ENCODE data around the gene PPM1E. TPM values are rescaled to one million over a fixed set of nuclear protein-coding genes. Genes with fewer than 3 reads are reported as not detected.
"Not testable (repeated sequence)": the region's sequence is repeated elsewhere in the genome, so short reads cannot be mapped to it uniquely, and the experiment has no call there.

Gene PPM1E
- total and polyA plus RNA-seq, 2 experiments from 2014 or later = 0.27 TPM; not detected in 1

- Histone ChIP-seq H3K4me1 (ENCODE audit: low read depth) (peaks cover 8% of the 10 kb centered on the region), H3K27me3 (peaks cover 22% of the 10 kb centered on the region), H3K36me3 (no peaks in the 10 kb centered on the region), H3K27ac (no peak overlapping the region), H3K9me3 (ENCODE audit: low read depth) (no peaks in the 10 kb centered on the region), H3K4me3 (no peak overlapping the region)
- no peak for DNase-seq (ENCODE audit: low read depth in 1 of 2, low spot score in 1 of 2)
- TF ChIP-seq CTCF (IDR thresholded peaks at IDR 0.05; ENCODE audit: low read depth, low read length) = no peak
Observed at GRCh38 chr17:58759522-58759921, 3.9 kb downstream of the PPM1E start.

- DNase-seq (ENCODE audit: low read depth in 1 of 2, low spot score in 1 of 2) = no peak
- Histone ChIP-seq H3K36me3 (no peaks in the 10 kb centered on the region), H3K27me3 (peaks cover 22% of the 10 kb centered on the region), H3K4me1 (ENCODE audit: low read depth) (peaks cover 8% of the 10 kb centered on the region), H3K27ac (no peak overlapping the region), H3K4me3 (no peak overlapping the region), H3K9me3 (ENCODE audit: low read depth) (no peaks in the 10 kb centered on the region)
- TF ChIP-seq CTCF (IDR thresholded peaks at IDR 0.05; ENCODE audit: low read depth, low read length) = no peak
Observed at GRCh38 chr17:58760248-58760647, 4.6 kb downstream of the PPM1E start.

- no peak for DNase-seq (ENCODE audit: low read depth in 1 of 2, low spot score in 1 of 2)
- Histone ChIP-seq H3K27me3 (peaks cover 3% of the 10 kb centered on the region), H3K27ac (no peak overlapping the region), H3K4me1 (ENCODE audit: low read depth) (no peaks in the 10 kb centered on the region), H3K9me3 (ENCODE audit: low read depth) (no peaks in the 10 kb centered on the region), H3K36me3 (no peaks in the 10 kb centered on the region), H3K4me3 (no peak overlapping the region)
- TF ChIP-seq CTCF (IDR thresholded peaks at IDR 0.05; ENCODE audit: low read depth, low read length) = no peak
Observed at GRCh38 chr17:58763263-58763662, 7.6 kb downstream of the PPM1E start.

GRCh38 chr17:58764373-58764772, 8.7 kb downstream of the PPM1E start:
- H3K27me3 ChIP-seq = peaks cover 3% of the 10 kb centered on the region
- H3K4me1 ChIP-seq (ENCODE audit: low read depth) = no peaks in the 10 kb centered on the region
- H3K9me3 ChIP-seq (ENCODE audit: low read depth) = no peaks in the 10 kb centered on the region
- TF ChIP-seq CTCF (IDR thresholded peaks at IDR 0.05; ENCODE audit: low read depth, low read length) = no peak
- DNase-seq (ENCODE audit: low read depth in 1 of 2, low spot score in 1 of 2) = no peak
- H3K36me3 ChIP-seq = no peaks in the 10 kb centered on the region
- no peak overlapping the region for H3K27ac ChIP-seq
- H3K4me3 ChIP-seq = no peak overlapping the region

GRCh38 chr17:58778482-58778881, 22.8 kb downstream of the PPM1E start:
- not testable (repeated sequence) for DNase-seq (ENCODE audit: low read depth in 1 of 2, low spot score in 1 of 2); H3K4me1 ChIP-seq (ENCODE audit: low read depth); H3K4me3 ChIP-seq; H3K27ac ChIP-seq; H3K9me3 ChIP-seq (ENCODE audit: low read depth); H3K27me3 ChIP-seq; H3K36me3 ChIP-seq

- H3K4me3 ChIP-seq = no peak overlapping the region
- H3K27ac ChIP-seq = no peak overlapping the region
- no peak for DNase-seq (ENCODE audit: low read depth in 1 of 2, low spot score in 1 of 2)
- TF ChIP-seq CTCF (IDR thresholded peaks at IDR 0.05; ENCODE audit: low read depth, low read length) = no peak
- H3K36me3 ChIP-seq = no peaks in the 10 kb centered on the region
- H3K4me1 ChIP-seq (ENCODE audit: low read depth) = no peaks in the 10 kb centered on the region
- no peaks in the 10 kb centered on the region for H3K9me3 ChIP-seq (ENCODE audit: low read depth)
- H3K27me3 ChIP-seq = no peaks in the 10 kb centered on the region
Observed at GRCh38 chr17:58779446-58779845, 23.8 kb downstream of the PPM1E start.

Data from cardiac muscle cell (in vitro differentiated cells and primary cell).